ENCODE data around the gene CD80.

GRCh38 chr3:119560160-119560559 lies 746 bp upstream of the CD80 start:
- no peak for TF ChIP-seq CTCF (IDR thresholded peaks at IDR 0.05)
- no peak for TF ChIP-seq POLR2A (IDR thresholded peaks at IDR 0.05)
